Measurements from ENCODE around the gene CER1.

Gene CER1

GRCh38 chr9:14722391-14723035 lies at the start of gene CER1:
Gene CER1, minus strand, starts transcription at chr9:14722733. Its CDS starts 61 bp downstream, at chr9:14722672.
- no peak for DNase-seq

- DNase-seq, result no peak
Measured at GRCh38 chr9:14770592-14770991, 48.1 kb upstream of the CER1 start.

- no peak for DNase-seq
Measured at GRCh38 chr9:14769230-14769571, 46.7 kb upstream of the CER1 start.

GRCh38 chr9:14768405-14769229 lies 46.1 kb upstream of the CER1 start:
- no peak for DNase-seq

- no peak for DNase-seq
Measured at GRCh38 chr9:14766299-14766698, 43.8 kb upstream of the CER1 start.

- no peak for DNase-seq
Measured at GRCh38 chr9:14761584-14761983, 39.1 kb upstream of the CER1 start.

- no peak for DNase-seq
Measured at GRCh38 chr9:14760060-14760459, 37.5 kb upstream of the CER1 start.

- DNase-seq, result no peak
Measured at GRCh38 chr9:14756291-14756690, 33.8 kb upstream of the CER1 start.

GRCh38 chr9:14752871-14753270 lies 30.3 kb upstream of the CER1 start:
- no peak for DNase-seq

GRCh38 chr9:14752271-14752670 lies 29.7 kb upstream of the CER1 start:
- no peak for DNase-seq

GRCh38 chr9:14750821-14751220 lies 28.3 kb upstream of the CER1 start:
- no peak for DNase-seq

- no peak for DNase-seq
Measured at GRCh38 chr9:14749741-14750211, 27.2 kb upstream of the CER1 start.

- no peak for DNase-seq
Measured at GRCh38 chr9:14748373-14748772, 25.8 kb upstream of the CER1 start.

GRCh38 chr9:14747111-14747510 lies 24.6 kb upstream of the CER1 start:
- DNase-seq, result no peak

- no peak for DNase-seq
Measured at GRCh38 chr9:14746626-14747025, 24.1 kb upstream of the CER1 start.

GRCh38 chr9:14744768-14745167 lies 22.2 kb upstream of the CER1 start:
- DNase-seq, result no peak

GRCh38 chr9:14741369-14741768 lies 18.8 kb upstream of the CER1 start:
- no peak for DNase-seq

GRCh38 chr9:14733133-14733532 lies 10.6 kb upstream of the CER1 start:
- no peak for DNase-seq

- DNase-seq, result no peak
Measured at GRCh38 chr9:14731294-14731981, 8.9 kb upstream of the CER1 start.

- DNase-seq, result no peak
Measured at GRCh38 chr9:14730461-14730898, 7.9 kb upstream of the CER1 start.

- DNase-seq, result no peak
Measured at GRCh38 chr9:14723301-14723700, 768 bp upstream of the CER1 start.

- no peak for DNase-seq
Measured at GRCh38 chr9:14719231-14719923, 3.2 kb downstream of the CER1 start.

- no peak for DNase-seq
Measured at GRCh38 chr9:14715102-14715501, 7.4 kb downstream of the CER1 start.

All from bone marrow (tissue), 2 donors.